ENCODE measurements around the gene RGS10. TPM values are rescaled to one million over a fixed set of nuclear protein-coding genes. Genes with fewer than 3 reads are reported as not detected.

Gene RGS10
- total and polyA plus RNA-seq, 9 of the 15 experiments (the other 6 are each of a cell fraction or from before 2014, with no cell fraction given), result 31.9 to 123 (median 62.1) TPM

DNA sequence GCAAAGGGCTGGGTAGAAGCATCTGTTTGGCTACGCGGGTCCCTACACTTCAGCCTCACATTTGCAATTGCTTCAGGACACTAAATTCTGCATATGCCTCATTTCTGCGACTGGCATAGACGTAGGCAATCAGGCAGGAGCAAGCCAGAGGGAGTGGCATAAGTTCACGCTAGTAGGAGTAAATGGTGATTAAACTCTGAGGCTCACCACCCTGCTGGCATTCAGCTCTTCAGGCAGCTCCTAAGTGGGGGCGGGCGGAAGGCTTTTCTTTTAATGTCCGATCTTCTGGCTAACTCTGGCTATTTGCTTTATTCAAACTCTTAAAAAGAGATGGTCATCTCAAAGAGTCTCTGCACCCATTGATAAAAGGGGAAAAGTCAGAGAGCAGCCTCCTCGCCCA lies 45.3 kb downstream of the RGS10 start (continued):
- TF ChIP-seq, protein P1, sequence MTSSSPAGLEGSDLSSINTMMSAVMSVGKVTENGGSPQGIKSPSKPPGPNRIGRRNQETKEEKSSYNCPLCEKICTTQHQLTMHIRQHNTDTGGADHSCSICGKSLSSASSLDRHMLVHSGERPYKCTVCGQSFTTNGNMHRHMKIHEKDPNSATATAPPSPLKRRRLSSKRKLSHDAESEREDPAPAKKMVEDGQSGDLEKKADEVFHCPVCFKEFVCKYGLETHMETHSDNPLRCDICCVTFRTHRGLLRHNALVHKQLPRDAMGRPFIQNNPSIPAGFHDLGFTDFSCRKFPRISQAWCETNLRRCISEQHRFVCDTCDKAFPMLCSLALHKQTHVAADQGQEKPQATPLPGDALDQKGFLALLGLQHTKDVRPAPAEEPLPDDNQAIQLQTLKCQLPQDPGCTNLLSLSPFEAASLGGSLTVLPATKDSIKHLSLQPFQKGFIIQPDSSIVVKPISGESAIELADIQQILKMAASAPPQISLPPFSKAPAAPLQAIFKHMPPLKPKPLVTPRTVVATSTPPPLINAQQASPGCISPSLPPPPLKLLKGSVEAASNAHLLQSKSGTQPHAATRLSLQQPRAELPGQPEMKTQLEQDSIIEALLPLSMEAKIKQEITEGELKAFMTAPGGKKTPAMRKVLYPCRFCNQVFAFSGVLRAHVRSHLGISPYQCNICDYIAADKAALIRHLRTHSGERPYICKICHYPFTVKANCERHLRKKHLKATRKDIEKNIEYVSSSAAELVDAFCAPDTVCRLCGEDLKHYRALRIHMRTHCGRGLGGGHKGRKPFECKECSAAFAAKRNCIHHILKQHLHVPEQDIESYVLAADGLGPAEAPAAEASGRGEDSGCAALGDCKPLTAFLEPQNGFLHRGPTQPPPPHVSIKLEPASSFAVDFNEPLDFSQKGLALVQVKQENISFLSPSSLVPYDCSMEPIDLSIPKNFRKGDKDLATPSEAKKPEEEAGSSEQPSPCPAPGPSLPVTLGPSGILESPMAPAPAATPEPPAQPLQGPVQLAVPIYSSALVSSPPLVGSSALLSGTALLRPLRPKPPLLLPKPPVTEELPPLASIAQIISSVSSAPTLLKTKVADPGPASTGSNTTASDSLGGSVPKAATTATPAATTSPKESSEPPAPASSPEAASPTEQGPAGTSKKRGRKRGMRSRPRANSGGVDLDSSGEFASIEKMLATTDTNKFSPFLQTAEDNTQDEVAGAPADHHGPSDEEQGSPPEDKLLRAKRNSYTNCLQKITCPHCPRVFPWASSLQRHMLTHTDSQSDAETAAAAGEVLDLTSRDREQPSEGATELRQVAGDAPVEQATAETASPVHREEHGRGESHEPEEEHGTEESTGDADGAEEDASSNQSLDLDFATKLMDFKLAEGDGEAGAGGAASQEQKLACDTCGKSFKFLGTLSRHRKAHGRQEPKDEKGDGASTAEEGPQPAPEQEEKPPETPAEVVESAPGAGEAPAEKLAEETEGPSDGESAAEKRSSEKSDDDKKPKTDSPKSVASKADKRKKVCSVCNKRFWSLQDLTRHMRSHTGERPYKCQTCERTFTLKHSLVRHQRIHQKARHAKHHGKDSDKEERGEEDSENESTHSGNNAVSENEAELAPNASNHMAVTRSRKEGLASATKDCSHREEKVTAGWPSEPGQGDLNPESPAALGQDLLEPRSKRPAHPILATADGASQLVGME (CRISPR knock-in tag; IDR thresholded peaks at IDR 0.05), result no peak
- TF ChIP-seq ZNF668 (CRISPR knock-in tag; IDR thresholded peaks at IDR 0.05), result no peak
- TF ChIP-seq ZNF174 (CRISPR knock-in tag; IDR thresholded peaks at IDR 0.05), result no peak
- TF ChIP-seq ZNF830 (CRISPR knock-in tag; IDR thresholded peaks at IDR 0.05), result no peak
- TF ChIP-seq CBX2 (IDR thresholded peaks at IDR 0.05; ENCODE audit: insufficient read depth, low read length, poor library complexity, severe bottlenecking), result no peak
- no peak for TF ChIP-seq BHLHE40 (IDR thresholded peaks at IDR 0.05; ENCODE audit: low read length)
- TF ChIP-seq POLR2B (IDR thresholded peaks at IDR 0.05; ENCODE audit: low read depth, partially characterized antibody), result no peak
- no peak for TF ChIP-seq NR0B1 (IDR thresholded peaks at IDR 0.05; ENCODE audit: partially characterized antibody)
- TF ChIP-seq OTX1 (CRISPR knock-in tag; IDR thresholded peaks at IDR 0.05), result no peak
- no peak for TF ChIP-seq KAT7 (CRISPR knock-in tag; IDR thresholded peaks at IDR 0.05; ENCODE audit: borderline replicate concordance)
- no peak for TF ChIP-seq RBM15 (IDR thresholded peaks at IDR 0.05; ENCODE audit: insufficient read depth, low read length)
- TF ChIP-seq IRF1 (CRISPR knock-in tag; IDR thresholded peaks at IDR 0.05; ENCODE audit: borderline replicate concordance), result no peak
- no peak for TF ChIP-seq CBFA2T2 (conservative IDR thresholded peaks at IDR 0.05)
- no peak for TF ChIP-seq CEBPG (CRISPR knock-in tag; IDR thresholded peaks at IDR 0.05)
- TF ChIP-seq CEBPG (tag; conservative IDR thresholded peaks at IDR 0.05 in 1 of 2, IDR thresholded peaks at IDR 0.05 in 1 of 2), result no peak
- no peak for TF ChIP-seq HCFC1 (IDR thresholded peaks at IDR 0.05; ENCODE audit: low read depth, low read length)
- TF ChIP-seq CHAMP1 (IDR thresholded peaks at IDR 0.05), result no peak
- no peak for TF ChIP-seq GATAD2A (IDR thresholded peaks at IDR 0.05)
